ENCODE data around the gene RRN3.
A peak's percentile ranks its signal among the peaks of the same experiment; 100 is the strongest.
"Not testable (repeated sequence)": the region's sequence is repeated elsewhere in the genome, so short reads cannot be mapped to it uniquely, and the experiment has no call there.

The RRN3 gene

GRCh38 chr16:15093955-15094827 is at the start of gene RRN3:
RRN3 (minus strand) TSS chr16:15094272; CDS start chr16:15094233, 39 bp downstream.
- peak; percentile 79 to 84 for DNase-seq (ENCODE audit: low read depth in 2 of 2)

- not testable (repeated sequence) for DNase-seq (ENCODE audit: low read depth in 2 of 2)
Observed at GRCh38 chr16:15143601-15144091, 49.6 kb upstream of the RRN3 start.

- DNase-seq (ENCODE audit: low read depth in 2 of 2): not testable (repeated sequence)
Observed at GRCh38 chr16:15142891-15143600, 49.0 kb upstream of the RRN3 start.

- not testable (repeated sequence) for DNase-seq (ENCODE audit: low read depth in 2 of 2)
Observed at GRCh38 chr16:15142107-15142890, 48.2 kb upstream of the RRN3 start.

- DNase-seq (ENCODE audit: low read depth in 2 of 2): no peak
Observed at GRCh38 chr16:15141586-15141985, 47.5 kb upstream of the RRN3 start.

- DNase-seq (ENCODE audit: low read depth in 2 of 2): not testable (repeated sequence)
Observed at GRCh38 chr16:15140444-15141365, 46.6 kb upstream of the RRN3 start.

GRCh38 chr16:15137514-15137913 is 43.4 kb upstream of the RRN3 start:
- not testable (repeated sequence) for DNase-seq (ENCODE audit: low read depth in 2 of 2)

- not testable (repeated sequence) for DNase-seq (ENCODE audit: low read depth in 2 of 2)
Observed at GRCh38 chr16:15135483-15136360, 41.6 kb upstream of the RRN3 start.

GRCh38 chr16:15134752-15135482 is 40.8 kb upstream of the RRN3 start:
- not testable (repeated sequence) for DNase-seq (ENCODE audit: low read depth in 2 of 2)

GRCh38 chr16:15133554-15133953 is 39.5 kb upstream of the RRN3 start:
- not testable (repeated sequence) for DNase-seq (ENCODE audit: low read depth in 2 of 2)

GRCh38 chr16:15132719-15133428 is 38.8 kb upstream of the RRN3 start:
- not testable (repeated sequence) for DNase-seq (ENCODE audit: low read depth in 2 of 2)

GRCh38 chr16:15130943-15131700 is 37.0 kb upstream of the RRN3 start:
- not testable (repeated sequence) for DNase-seq (ENCODE audit: low read depth in 2 of 2)

- DNase-seq (ENCODE audit: low read depth in 2 of 2): not testable (repeated sequence)
Observed at GRCh38 chr16:15130256-15130932, 36.3 kb upstream of the RRN3 start.

- not testable (repeated sequence) for DNase-seq (ENCODE audit: low read depth in 2 of 2)
Observed at GRCh38 chr16:15127641-15128425, 33.8 kb upstream of the RRN3 start.

GRCh38 chr16:15100372-15100987 is 6.4 kb upstream of the RRN3 start:
- DNase-seq (ENCODE audit: low read depth in 2 of 2): not testable (repeated sequence)
